GM21529 (cell line): ENCODE results near the gene KBTBD12.

Experiments used
- ATAC-seq: cut with Tn5 transposase; IDR thresholded peaks from one replicate; pipeline ENCODE4 v1.9.1; 2021; ENCODE audit not compliant: unreplicated experiment

Gene KBTBD12

DNA sequence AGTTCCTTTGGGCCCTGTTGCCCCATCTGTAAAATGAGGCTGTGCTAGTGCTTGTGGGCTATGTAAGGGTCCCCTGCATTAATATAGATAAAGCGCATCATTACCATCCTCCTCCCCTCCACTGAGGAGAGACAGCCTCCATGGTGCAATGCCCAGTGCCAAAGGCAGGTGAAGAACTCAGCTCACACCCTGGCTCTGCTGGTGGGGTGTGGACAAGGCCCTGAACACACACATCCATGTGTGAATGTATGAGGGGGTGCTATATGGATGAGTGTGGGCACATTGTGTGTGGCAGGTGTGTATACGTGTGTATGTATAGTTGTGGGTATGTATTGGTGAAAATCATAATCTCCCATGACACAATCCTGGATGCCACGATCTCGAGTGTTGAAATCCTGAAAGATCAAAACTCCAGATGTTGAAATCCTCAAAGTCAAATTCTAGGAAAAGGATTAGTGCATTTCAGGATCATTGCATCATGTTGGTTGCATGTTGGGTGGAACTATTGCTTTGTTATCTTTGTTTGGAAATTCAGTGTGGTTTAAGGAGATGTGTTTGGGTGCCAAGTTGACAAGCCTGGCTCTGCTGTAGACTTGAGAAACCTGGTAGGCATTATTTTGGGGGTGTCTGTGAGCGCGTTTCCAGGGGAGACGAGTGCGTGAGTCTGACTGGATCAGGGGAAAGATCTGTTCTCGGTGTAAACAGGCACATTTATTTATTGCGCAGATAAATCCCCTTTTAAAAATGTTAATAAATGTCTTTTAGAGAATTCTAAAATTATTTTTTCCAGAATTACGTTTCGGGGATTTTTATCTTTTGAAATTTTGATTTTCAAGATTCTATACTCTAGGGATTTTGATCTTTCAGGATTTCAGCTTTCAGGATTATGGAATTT is 95.2 kb downstream of the KBTBD12 start:
- no peak for ATAC-seq

DNA sequence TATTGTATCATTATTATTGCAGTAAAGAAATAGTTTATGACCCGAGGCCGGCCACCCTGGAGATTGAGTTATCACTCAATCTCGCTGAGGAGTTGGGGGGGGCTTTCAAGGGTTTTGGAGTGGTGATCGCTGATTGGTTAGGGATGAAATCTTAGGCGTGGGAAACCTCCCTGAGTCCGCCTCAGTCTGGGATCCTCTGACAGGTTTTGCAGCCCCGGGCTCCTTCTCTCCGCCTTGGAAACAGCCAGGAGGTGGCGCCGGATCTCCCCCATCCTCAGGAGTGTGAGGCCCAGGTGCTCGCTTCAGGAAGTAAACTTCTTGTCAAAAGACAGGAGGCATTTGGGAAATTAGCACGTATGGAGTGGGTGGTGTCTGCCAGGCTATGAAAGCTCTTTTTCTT is 96.1 kb downstream of the KBTBD12 start:
- no peak for ATAC-seq

DNA sequence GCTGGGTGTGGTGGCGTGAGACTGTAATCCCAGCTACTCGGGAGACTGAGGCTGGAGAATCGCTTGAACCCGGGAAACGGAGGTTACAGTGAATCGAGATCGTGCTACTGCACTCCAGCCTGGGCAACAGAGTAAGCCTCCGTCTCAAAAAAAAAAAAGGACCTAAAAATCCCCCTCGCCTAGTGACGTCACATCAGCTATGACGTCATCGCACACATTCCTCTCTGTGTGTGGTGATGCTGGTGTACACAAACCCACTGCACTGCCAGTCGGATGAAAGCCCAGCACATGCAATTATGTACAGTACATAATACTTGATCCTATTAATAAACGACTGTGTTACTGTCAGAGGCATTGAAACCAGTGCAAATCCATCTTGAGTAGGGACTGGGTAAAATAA is 97.0 kb downstream of the KBTBD12 start:
- ATAC-seq, result no peak

DNA sequence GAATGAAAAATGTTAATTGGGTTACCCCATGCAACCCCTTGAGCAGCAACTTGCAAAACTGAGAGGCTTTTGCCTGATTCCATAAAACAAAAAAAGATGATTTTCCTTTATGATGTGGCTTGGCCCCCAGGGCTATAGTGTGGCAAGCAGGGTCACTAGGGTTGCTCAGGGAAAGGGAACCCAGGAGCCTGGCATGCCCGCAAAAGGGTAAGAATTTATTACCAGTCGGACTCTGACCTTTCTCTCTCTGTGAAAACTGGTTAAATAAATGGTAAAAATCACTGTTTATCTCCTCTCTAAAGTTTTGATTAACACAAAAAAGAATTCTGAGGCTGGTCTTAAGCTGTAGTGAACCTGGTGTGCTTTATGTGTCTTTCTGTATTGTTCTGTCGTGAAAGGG is 99.5 kb downstream of the KBTBD12 start:
- no peak for ATAC-seq

- ATAC-seq, result no peak
Measured at GRCh38 chr3:128016502-128016901, 101.5 kb downstream of the KBTBD12 start.

DNA sequence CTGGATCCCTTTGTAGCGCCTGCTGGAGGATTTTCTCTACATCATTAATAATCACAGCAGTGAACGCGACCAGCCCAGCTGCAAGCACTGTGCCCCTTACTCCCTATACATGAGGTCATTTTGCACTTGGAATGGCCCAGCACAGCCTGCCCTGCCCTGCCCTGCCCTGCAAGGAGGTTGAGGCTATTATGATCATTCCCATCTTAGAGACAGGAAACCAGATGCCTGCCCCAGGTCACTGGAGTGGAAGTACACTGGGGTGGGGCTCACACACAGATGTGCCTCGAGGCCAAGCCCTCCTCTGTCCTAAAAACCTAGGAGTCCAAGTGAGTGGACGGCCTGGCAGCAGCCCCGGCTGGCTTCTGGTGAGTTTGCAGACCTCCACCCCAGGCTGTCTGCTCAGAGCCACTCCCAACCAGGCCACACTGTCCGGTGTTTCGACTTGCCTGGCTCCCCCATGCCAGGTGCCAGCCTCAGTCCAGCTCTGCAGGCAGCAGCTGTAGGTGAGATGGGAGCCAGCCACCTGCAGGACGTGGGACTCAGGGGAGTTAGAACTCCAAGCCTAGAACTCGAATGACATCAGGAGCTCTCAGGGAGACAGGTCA is 106.8 kb downstream of the KBTBD12 start:
- no peak for ATAC-seq

GRCh38 chr3:128033102-128033501 is 118.1 kb downstream of the KBTBD12 start:
- no peak for ATAC-seq

- ATAC-seq, result no peak
Measured at GRCh38 chr3:128036119-128036518, 121.1 kb downstream of the KBTBD12 start.
